Activated naive CD8-positive, alpha-beta T cell treated with anti-CD3 and anti-CD28 coated beads, Interleukin-2, amount 50 U/mL, for 16 hours (primary cell): Measurements from ENCODE around the gene ADAMTS18.

Source experiments
- DNase-seq: peaks from one replicate; pipeline ENCODE4 v3.0.0-alpha.2; 2020; ENCODE audit warnings: low read depth, low spot score

Gene ADAMTS18

GRCh38 chr16:77330332-77331042, 104.3 kb downstream of the ADAMTS18 start:
- no peak for DNase-seq

DNA sequence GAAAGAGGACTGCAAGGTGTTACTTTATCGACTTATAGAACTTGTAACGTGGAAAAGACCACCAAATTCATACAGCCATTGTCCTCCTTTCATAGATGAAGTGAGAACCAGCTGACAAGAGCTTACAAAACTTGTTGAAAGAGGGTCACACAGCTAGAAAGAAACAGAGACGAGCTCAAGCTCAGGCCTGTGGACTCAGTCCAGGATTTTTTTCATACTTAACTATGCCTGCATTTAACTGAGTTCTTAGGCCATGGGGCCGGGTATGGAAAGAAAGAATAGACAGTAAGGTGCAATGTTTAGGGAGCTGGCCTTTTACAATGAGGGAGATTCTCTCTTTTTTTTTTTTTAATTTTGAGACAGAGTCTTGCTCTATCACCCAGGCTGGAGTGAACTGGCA, 106.1 kb downstream of the ADAMTS18 start:
- DNase-seq, result no peak

DNA sequence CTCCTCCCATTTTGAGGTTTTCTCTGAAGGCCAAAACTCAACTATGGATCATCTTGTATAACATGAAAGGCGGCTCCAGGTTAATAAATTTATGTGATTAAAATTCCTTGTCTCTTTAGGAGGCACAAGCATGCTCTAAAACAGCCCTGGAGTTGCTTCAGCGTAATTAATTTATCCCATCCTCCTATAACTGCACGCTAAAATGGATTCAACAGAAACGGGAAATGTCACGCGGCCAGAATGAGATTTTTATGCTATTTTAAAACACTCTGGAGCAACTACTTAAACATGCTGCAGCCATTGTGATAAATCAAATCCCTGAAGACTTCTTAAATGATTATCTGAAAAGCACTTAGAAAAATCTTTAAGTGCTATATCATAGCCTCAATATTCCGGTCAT, 106.6 kb downstream of the ADAMTS18 start:
- no peak for DNase-seq

DNA sequence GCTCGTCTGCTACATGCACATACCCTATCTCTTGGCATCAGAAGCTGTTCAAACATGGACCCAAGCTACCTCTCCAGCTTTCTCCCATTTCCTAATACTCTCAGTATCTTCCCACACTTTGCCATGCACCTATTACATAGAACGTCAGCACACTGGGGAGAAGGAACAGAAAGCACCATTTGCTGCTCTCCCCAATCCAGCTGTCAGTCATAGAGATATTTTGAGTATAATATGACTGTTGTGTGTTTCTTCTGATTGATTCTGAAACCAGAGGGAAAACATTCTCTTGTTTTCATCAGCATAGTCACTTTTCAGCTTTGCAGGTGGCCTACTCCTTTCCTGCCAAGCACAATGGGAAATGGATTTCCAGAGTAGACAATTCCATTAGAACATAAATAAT, 107.1 kb downstream of the ADAMTS18 start:
- DNase-seq, result no peak

- no peak for DNase-seq
These were observed 110.1 kb downstream of the ADAMTS18 start for GRCh38 chr16:77324729-77325128.

GRCh38 chr16:77323695-77324094, 111.1 kb downstream of the ADAMTS18 start:
- DNase-seq, result no peak

DNA sequence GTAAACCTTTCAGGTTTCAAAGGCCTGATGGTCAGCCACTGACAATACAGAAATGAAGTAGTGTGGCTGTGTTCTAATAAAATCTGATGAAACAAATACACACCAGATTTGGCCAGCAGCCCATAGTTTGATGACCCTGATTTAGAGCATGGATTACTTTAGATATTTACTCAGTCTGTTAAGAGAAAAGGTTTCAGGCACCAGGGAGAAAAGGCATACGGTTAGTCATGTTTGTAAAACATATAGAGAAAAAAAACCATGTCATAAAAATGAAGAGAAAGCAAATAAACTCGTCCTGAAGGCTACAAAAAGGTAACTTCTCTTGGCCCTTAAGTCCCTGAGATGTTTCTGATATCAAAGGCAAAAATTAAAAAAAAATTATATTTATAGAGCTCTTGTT, 112.1 kb downstream of the ADAMTS18 start:
- no peak for DNase-seq

GRCh38 chr16:77317059-77317458, 117.8 kb downstream of the ADAMTS18 start:
- no peak for DNase-seq

GRCh38 chr16:77310877-77311276, 124.0 kb downstream of the ADAMTS18 start:
- DNase-seq, result no peak

DNA sequence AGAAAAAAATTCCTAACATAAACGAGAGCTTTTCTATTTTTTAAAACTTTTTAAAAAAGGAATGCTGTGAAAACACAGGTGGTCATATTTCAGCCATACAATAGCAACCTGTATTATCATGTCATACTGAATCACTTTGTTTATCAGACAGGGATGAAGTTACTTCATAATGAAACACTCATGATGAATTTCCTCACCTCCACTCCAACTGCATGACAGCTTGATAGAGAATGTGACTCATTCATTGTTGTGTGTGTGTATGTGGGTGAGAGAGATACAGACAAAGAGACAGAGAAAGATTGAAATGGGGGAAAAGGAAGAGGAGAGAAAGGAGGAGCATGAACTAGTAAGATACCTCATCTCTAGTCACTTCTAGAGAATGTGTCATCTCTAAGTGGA, 126.7 kb downstream of the ADAMTS18 start:
- no peak for DNase-seq

DNA sequence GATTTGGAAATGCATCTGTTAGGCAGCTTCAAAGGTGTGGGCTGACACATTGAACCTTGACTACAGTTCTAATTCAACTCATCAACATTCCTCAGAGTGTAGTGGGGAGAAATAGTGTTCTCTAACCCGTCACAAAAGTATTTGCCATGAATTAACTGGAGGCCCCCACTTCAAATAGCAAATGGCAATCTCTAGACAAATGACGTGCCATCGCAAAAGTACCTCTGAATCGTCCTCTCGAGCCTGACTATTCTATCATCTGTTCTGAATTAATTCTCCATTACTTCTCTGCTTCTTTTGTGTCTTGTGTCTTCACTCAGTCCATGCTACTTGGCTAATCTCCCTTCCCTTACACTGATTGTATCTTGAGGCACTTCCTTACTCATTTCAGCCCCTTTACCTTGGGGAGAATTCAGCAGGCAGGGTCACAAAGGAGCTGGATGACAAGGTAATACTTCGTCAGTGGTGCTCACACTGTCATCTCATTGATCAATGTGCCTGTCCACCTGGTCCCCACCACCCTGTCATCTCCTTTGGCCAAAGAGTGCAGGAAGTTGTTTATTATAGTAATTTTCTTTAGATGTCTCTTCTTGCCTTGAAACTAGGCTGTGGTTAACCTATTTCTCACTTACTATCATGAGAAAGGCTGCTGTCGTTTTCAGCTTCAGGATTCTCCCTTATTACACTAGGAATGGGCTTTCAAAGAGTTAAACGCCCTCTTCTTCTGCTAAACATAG, 127.2 kb downstream of the ADAMTS18 start:
- no peak for DNase-seq

DNA sequence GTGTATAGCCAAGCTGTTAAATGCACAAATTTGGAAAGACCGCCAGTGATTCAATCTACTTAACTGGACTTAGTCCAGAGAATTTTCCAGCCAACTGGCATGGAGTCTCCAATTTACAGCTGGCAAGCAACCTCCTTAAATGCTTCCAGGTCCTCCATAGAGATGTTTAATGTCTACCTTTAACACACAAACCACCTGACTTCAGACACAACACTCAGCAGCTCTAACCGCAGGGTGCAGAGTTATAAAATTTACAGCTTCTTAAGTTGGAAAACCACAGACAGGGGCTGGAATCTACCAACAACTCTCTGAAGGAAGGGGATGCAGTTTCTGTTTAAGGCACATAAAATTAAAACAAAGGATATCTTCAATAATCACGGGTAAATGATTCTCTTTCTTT, 128.8 kb downstream of the ADAMTS18 start:
- no peak for DNase-seq

GRCh38 chr16:77304877-77305276, 130.0 kb downstream of the ADAMTS18 start:
- no peak for DNase-seq

- DNase-seq, result no peak
These were observed 130.7 kb downstream of the ADAMTS18 start for GRCh38 chr16:77304134-77304533.

GRCh38 chr16:77302674-77303073, 132.2 kb downstream of the ADAMTS18 start:
- no peak for DNase-seq

DNA sequence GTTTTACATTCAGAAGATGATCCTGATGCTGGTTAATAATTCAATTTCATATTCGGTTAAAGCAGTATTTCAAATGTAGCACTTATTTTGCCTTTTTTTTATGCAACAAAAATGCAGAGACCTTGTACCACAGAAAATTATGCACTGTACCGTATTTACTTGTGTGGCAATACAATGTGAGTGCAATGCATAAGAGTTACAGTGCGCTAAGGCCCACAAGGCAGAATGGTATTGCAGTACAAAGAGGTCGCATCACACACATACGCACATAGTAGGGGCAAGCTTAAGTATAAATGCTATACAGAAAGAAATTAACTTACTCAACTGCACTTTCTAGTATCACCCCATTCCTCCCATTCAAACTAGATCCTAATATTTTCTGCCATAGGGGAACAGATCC, 132.6 kb downstream of the ADAMTS18 start:
- DNase-seq, result no peak

DNA sequence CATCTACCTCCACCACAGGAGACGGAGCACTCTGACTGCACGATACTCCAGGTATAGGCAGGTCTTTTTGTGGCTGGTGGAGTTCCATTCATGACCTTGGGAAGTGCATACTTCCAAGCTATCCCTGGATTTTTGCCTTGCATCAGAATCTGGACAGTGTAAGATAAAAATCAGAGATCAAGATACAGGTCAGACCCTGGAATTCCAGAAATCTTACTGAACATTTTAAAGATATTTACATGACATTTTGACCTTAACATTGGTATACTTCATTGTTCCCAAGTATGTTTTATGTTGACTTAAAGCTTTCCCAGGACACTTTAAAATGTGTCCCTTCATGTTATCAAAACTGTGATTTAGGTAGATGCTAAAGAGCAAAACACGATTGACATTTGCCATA, 134.6 kb downstream of the ADAMTS18 start:
- DNase-seq, result no peak

DNA sequence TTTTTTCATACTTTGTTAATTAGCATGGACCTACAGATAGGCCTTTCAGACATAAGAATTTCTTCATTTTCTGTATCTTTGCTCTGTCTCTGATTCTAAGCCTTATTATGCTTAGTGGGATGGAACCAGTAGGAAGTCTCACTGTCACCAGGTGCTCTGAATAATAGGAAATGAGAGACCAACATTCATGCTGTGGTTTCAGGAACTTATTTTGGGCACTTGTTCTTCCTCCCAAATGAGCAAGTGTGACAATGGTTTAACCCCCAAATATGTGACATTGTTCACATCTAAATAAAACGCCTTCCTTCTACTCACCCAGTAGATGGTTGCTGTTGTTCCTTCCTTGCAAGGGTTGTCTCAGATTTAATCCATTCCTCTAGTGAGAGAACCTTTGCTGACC, 135.4 kb downstream of the ADAMTS18 start:
- DNase-seq, result no peak

DNA sequence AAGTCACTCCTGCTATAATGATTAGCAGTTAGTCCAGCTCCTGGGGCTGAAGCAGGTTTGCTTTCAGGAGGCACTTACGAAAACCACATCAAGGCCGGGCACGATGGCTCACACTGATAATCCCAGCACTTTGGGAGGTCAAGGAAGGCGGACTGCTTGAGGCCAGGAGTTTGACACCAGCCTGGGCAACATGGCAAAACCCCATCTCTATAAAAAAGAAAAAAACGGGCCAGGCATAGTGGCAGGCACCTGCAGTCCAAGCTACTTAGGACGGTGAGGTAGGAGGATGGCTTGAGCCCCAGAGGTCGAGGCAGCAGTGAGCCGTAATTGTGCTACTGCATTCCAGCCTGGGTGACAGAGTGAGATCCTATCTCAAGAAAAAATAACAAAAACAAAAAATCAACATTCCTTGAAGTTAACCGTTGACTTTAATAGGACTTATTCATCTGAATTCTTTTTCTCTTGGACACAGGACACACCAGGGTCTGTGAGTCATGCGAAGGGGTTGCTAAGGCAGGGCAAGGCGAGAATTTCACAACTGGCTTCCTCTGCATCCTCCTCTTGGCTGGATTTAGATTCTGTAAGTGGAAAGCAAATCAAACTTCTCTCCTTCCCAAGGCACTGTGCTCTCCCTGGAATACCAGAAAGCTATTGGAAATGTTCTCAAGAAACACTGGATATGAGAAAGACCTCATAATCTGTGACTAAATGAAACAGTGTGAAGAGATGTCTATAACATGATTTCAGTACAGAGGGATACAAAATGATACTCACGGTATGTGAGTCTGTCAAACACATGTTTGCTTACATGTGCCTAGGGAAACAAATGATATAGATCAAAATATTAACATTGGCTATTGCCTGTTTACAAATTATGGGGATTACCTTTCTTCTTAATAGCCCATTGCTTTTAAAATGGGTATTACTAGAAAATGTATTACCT, 136.1 kb downstream of the ADAMTS18 start:
- no peak for DNase-seq

GRCh38 chr16:77297996-77298395, 136.8 kb downstream of the ADAMTS18 start:
- DNase-seq, result no peak

DNA sequence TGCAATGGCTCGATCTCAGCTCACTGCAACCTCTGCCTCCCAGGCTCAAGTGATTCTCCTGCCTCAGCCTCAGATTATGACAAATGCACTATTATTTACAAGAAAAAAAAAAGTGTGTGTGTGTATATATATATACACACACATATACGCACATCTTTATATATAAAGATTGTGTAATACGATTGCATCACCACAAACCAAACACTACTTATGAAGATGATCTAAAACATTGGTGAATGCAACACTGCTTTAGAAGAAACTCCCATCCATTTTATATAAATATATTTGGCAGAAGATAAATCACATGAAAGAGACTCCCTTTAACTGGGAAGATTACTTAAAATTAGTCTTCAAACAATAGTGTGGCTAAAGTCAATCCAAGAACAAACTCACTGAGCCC, 138.9 kb downstream of the ADAMTS18 start:
- no peak for DNase-seq

DNA sequence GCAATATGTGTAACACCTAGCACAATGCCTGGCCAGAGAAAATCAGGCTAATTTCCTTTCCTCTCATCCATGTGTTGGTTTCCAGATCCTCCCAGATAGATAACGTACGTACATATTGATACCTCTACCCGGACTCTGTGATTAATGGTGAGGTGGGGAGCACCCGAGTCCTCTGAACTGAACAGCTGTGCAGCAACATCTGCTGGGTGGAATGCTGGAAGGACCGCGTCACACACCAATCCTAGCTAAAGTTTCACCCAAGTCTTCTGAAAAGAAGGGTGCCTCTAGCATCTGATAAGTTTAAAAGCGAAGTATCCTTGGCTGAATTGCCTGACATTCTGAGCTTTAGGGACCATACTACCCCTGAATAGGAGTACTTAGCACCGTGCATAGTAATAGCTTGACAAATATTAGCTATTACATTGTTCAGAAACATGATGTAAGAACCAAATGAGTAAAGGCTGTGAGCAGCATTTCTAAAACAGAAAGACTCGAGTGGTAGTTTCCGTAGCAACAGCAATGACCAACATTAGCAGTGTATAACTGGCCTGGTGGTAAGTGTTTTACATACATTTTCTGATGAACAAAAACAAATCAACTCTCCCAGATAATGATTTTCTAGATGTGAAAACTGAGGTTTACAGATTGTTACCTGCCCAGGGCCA, 144.3 kb downstream of the ADAMTS18 start:
- DNase-seq, result no peak
